WTC11 (cell line): ENCODE data around the gene TMCC1. TPM values are rescaled to one million over a fixed set of nuclear protein-coding genes. Genes with fewer than 3 reads are reported as not detected.
A peak's percentile ranks its signal among the peaks of the same experiment; 100 is the strongest.

Experiments
- ATAC-seq: fragments of 200-7000 bp; cut with Tn5 transposase; 2 replicates; pipeline ENCODE4 v1.10.0; 2021; ENCODE audit warnings: mild to moderate bottlenecking, moderate library complexity
- CTCF ChIA-PET: fragments of 300-600 bp; sonication (Branson Sonifier 250); formaldehyde crosslinking; loops from one replicate; lab custom pipeline; 2021; ENCODE audit warnings: antibody characterized with exemption; lab: Charles Lee
- POLR2A ChIA-PET: fragments of 350-600 bp; sonication (Branson Sonifier 250); formaldehyde crosslinking; loops from one replicate; lab custom pipeline; 2021; ENCODE audit warnings: antibody characterized with exemption; lab: Charles Lee
- DNase-seq: peaks from one replicate; pipeline ENCODE4 v3.0.0; 2021; ENCODE audit warnings: low spot score
- H3K27ac Mint-ChIP-seq: 2 replicates; pipeline ENCODE4 v1.8.0; 2021; ENCODE audit warnings: mixed read lengths
- H3K27me3 Mint-ChIP-seq: 2 replicates; pipeline ENCODE4 v1.8.0; 2021; ENCODE audit warnings: low read depth, mild to moderate bottlenecking, moderate library complexity, mixed read lengths
- H3K36me3 Mint-ChIP-seq: 2 replicates; pipeline ENCODE4 v1.8.0; 2021; ENCODE audit warnings: mixed read lengths
- H3K4me1 Mint-ChIP-seq: 2 replicates; pipeline ENCODE4 v1.8.0; 2022; ENCODE audit warnings: mixed read lengths
- H3K4me3 Mint-ChIP-seq: 2 replicates; pipeline ENCODE4 v1.8.0; 2021; ENCODE audit warnings: mild to moderate bottlenecking, moderate library complexity, mixed read lengths
- H3K9me3 Mint-ChIP-seq: 2 replicates; pipeline ENCODE4 v1.8.0; 2021; ENCODE audit warnings: mixed read lengths
- CDX4 ChIP-seq: fragments of 250-450 bp; sonication (Bioruptor Pico); IDR thresholded peaks from 2 replicates; pipeline ENCODE4 v1.9.0; 2021; ENCODE audit warnings: moderate library complexity, mild to moderate bottlenecking, inconsistent platforms, borderline replicate concordance
- E2F1 ChIP-seq: sonication (generic); formaldehyde crosslinking; IDR thresholded peaks from 2 replicates; pipeline ENCODE4 v1.8.0; 2022; ENCODE audit warnings: mild to moderate bottlenecking, missing genetic modification reagents
- E2F4 ChIP-seq: sonication (generic); formaldehyde crosslinking; IDR thresholded peaks from 2 replicates; pipeline ENCODE4 v1.8.1; 2022; ENCODE audit warnings: low read depth, mild to moderate bottlenecking, moderate library complexity, missing genetic modification reagents, borderline replicate concordance
- EMX1 ChIP-seq: fragments of 250-450 bp; sonication (Bioruptor Pico); IDR thresholded peaks from 2 replicates; pipeline ENCODE4 v1.8.0; 2021; ENCODE audit warnings: mild to moderate bottlenecking
- FOXJ3 ChIP-seq: sonication (generic); formaldehyde crosslinking; IDR thresholded peaks from 2 replicates; pipeline ENCODE4 v1.9.0; 2021; ENCODE audit warnings: missing genetic modification reagents, mild to moderate bottlenecking, borderline replicate concordance
- GABPB1 ChIP-seq: sonication (generic); formaldehyde crosslinking; IDR thresholded peaks from 2 replicates; pipeline ENCODE4 v1.8.1; 2023; ENCODE audit warnings: mild to moderate bottlenecking, missing genetic modification reagents
- HMGA2 ChIP-seq: fragments of 250-450 bp; sonication (Bioruptor Pico); IDR thresholded peaks from 2 replicates; pipeline ENCODE4 v1.4.0; 2021; ENCODE audit warnings: mild to moderate bottlenecking, moderate library complexity
- NFATC4 ChIP-seq: fragments of 250-450 bp; sonication (Bioruptor Pico); IDR thresholded peaks from 2 replicates; pipeline ENCODE4 v1.9.0; 2021; ENCODE audit warnings: mild to moderate bottlenecking
- PRDM15 ChIP-seq: sonication (generic); formaldehyde crosslinking; IDR thresholded peaks from 2 replicates; pipeline ENCODE4 v1.8.0; 2022; ENCODE audit warnings: missing genetic modification reagents
- SMAD4 ChIP-seq: sonication (generic); formaldehyde crosslinking; IDR thresholded peaks from 2 replicates; pipeline ENCODE4 v1.8.0; 2022; ENCODE audit warnings: mild to moderate bottlenecking, missing genetic modification reagents
- TP53 ChIP-seq: sonication (generic); formaldehyde crosslinking; IDR thresholded peaks from 2 replicates; pipeline ENCODE4 v1.8.1; 2023; ENCODE audit warnings: mild to moderate bottlenecking, missing genetic modification reagents
- ZNF219 ChIP-seq: sonication (generic); formaldehyde crosslinking; IDR thresholded peaks from 2 replicates; pipeline ENCODE4 v1.8.0; 2023; ENCODE audit warnings: missing genetic modification reagents, mild to moderate bottlenecking, borderline replicate concordance
- ZNF423 ChIP-seq: fragments of 250-450 bp; sonication (Bioruptor Pico); IDR thresholded peaks from 2 replicates; pipeline ENCODE4 v2.1.2; 2022; ENCODE audit warnings: mild to moderate bottlenecking, moderate library complexity
- ZNF425 ChIP-seq: fragments of 250-450 bp; sonication (Bioruptor Pico); conservative IDR thresholded peaks from 2 replicates; pipeline ENCODE4 v1.9.0; 2021; ENCODE audit warnings: mild to moderate bottlenecking
- total RNA-seq: library from RNA; stranded (reverse); gene quantifications from 3 replicates; pipeline ENCODE4 v1.2.3, GENCODE V29; 2021

The TMCC1 gene
- total RNA-seq, 1 experiment from 2014 or later: 29.3 TPM

- no peaks in the 10 kb centered on the region for H3K9me3 Mint-ChIP-seq
Observed at GRCh38 chr3:129656659-129657247, 236.8 kb downstream of the TMCC1 start.

GRCh38 chr3:129655291-129655700 is 238.2 kb downstream of the TMCC1 start:
- TF ChIP-seq ZNF425 (CRISPR knock-in tag) (no peak), ZNF423 (CRISPR knock-in tag) (no peak), PRDM15 (no peak), SMAD4 (CRISPR knock-in tag) (no peak), E2F4 (no peak), HMGA2 (no peak), GABPB1 (CRISPR knock-in tag) (no peak), ZNF219 (CRISPR knock-in tag) (no peak), CDX4 (no peak), TP53 (CRISPR knock-in tag) (no peak), EMX1 (no peak)
- ATAC-seq (no peak), DNase-seq (no peak)
- H3K4me1 Mint-ChIP-seq: peaks cover 39% of the 10 kb centered on the region
- ChIA-PET CTCF (interaction anchor here (1.0 to 1.2 kb wide), 2 partner anchors 165 to 174 kb away, joined by 3 to 4 read pairs; no protein-coding TSS in a partner anchor), POLR2A (no interaction called here)
- no peaks in the 10 kb centered on the region for H3K36me3 Mint-ChIP-seq
- H3K9me3 Mint-ChIP-seq: no peaks in the 10 kb centered on the region
- H3K4me3 Mint-ChIP-seq: no peak overlapping the region
- no peak overlapping the region for H3K27ac Mint-ChIP-seq
- H3K27me3 Mint-ChIP-seq: no peaks in the 10 kb centered on the region

More at GRCh38 chr3:129656659-129657247, 236.8 kb downstream of the TMCC1 start:
- H3K4me3 Mint-ChIP-seq: no peak overlapping the region
- peaks cover 27% of the 10 kb centered on the region for H3K4me1 Mint-ChIP-seq
- H3K27me3 Mint-ChIP-seq: no peaks in the 10 kb centered on the region
- ATAC-seq (no peak; the same call in 1 of the 2 replicates), DNase-seq (no peak)
- H3K36me3 Mint-ChIP-seq: no peaks in the 10 kb centered on the region
- no peak for TF ChIP-seq NFATC4 (CRISPR knock-in tag)
- TF ChIP-seq FOXJ3 (CRISPR knock-in tag): no peak
- TF ChIP-seq GABPB1 (CRISPR knock-in tag): peak; percentile 67; the same call in 1 of the 2 replicates
- no peak for TF ChIP-seq E2F1
- ChIA-PET POLR2A (no interaction called here), CTCF (no interaction called here)
- no peak overlapping the region for H3K27ac Mint-ChIP-seq
